Measurements from ENCODE around the gene ATF7IP.

DNA sequence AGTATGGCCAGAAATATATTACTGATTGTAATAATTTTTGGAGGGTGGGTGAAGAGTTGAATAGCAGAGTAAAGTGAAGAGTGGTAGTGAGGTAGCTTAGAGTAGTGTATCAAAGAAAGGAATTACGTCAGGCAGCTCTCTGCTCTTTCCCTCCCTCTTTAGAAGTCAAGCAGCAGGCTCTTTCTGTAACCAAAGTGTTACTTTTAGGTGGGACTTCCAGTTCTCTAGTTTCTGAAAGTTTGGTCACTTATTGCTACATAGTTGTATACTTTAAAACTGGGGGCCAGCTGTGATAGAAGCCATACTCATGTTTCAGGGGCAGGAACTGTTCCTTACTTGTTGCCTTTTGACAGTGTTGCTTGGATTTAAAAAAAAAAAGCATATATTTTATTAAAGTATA is 30.6 kb downstream of the ATF7IP start:
- TF ChIP-seq, protein P1, sequence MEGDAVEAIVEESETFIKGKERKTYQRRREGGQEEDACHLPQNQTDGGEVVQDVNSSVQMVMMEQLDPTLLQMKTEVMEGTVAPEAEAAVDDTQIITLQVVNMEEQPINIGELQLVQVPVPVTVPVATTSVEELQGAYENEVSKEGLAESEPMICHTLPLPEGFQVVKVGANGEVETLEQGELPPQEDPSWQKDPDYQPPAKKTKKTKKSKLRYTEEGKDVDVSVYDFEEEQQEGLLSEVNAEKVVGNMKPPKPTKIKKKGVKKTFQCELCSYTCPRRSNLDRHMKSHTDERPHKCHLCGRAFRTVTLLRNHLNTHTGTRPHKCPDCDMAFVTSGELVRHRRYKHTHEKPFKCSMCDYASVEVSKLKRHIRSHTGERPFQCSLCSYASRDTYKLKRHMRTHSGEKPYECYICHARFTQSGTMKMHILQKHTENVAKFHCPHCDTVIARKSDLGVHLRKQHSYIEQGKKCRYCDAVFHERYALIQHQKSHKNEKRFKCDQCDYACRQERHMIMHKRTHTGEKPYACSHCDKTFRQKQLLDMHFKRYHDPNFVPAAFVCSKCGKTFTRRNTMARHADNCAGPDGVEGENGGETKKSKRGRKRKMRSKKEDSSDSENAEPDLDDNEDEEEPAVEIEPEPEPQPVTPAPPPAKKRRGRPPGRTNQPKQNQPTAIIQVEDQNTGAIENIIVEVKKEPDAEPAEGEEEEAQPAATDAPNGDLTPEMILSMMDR (conservative IDR thresholded peaks at IDR 0.05; ENCODE audit: low read depth, low read length), result no peak
- TF ChIP-seq EZH2 (IDR thresholded peaks at IDR 0.05; ENCODE audit: borderline replicate concordance, low read depth, low read length, poor library complexity, severe bottlenecking), result no peak

All from A673 (cell line).